GM12878 (cell line): ENCODE results near the gene SMIM5. TPM values are rescaled to one million over a fixed set of nuclear protein-coding genes. Genes with fewer than 3 reads are reported as not detected.

Experiments used
- DPF2 ChIP-seq: fragments of 450-650 bp; IDR thresholded peaks from 2 replicates; pipeline ENCODE4 v1.6.1; 2017; ENCODE audit warnings: mild to moderate bottlenecking
- ETV6 ChIP-seq, 2 experiments: fragments of 450-650 bp in 1 of 2; IDR thresholded peaks in 1 of 2; conservative IDR thresholded peaks in 1 of 2; 2 replicates each; pipeline ENCODE4 v1.6.1; 2014; ENCODE audit warnings: antibody characterized with exemption in 1 of 2, borderline replicate concordance in 1 of 2, low read depth in 1 of 2, mild to moderate bottlenecking in 1 of 2, moderate library complexity in 1 of 2
- HDAC2 ChIP-seq: fragments of 200-600 bp; sonication (generic); IDR thresholded peaks from 2 replicates; pipeline ENCODE4 v1.6.1; 2017
- HDGF ChIP-seq: fragments of 450-650 bp; IDR thresholded peaks from 2 replicates; pipeline ENCODE4 v1.6.1; 2016; ENCODE audit warnings: antibody characterized with exemption
- MEF2B ChIP-seq: fragments of 450-650 bp; IDR thresholded peaks from 2 replicates; pipeline ENCODE4 v1.6.1; 2018; ENCODE audit warnings: mild to moderate bottlenecking, moderate library complexity; ENCODE audit not compliant: partially characterized antibody, poor library complexity, severe bottlenecking
- NR2C1 ChIP-seq: fragments of 450-650 bp; IDR thresholded peaks from 2 replicates; pipeline ENCODE4 v1.6.1; 2017; ENCODE audit warnings: antibody characterized with exemption, mild to moderate bottlenecking, moderate library complexity
- PML ChIP-seq: IDR thresholded peaks from 2 replicates; pipeline ENCODE4 v1.6.1; 2012; ENCODE audit warnings: low read length, inconsistent platforms
- RB1 ChIP-seq: fragments of 450-650 bp; formaldehyde crosslinking; IDR thresholded peaks from 2 replicates; pipeline ENCODE4 v1.6.1; 2017; ENCODE audit warnings: mild to moderate bottlenecking, borderline replicate concordance
- RCOR1 ChIP-seq: conservative IDR thresholded peaks from 2 replicates; pipeline ENCODE4 v1.6.1; 2012; ENCODE audit warnings: low read depth, low read length, improper control_type of control experiment
- STAT1 ChIP-seq: fragments of 450-650 bp; conservative IDR thresholded peaks from 2 replicates; pipeline ENCODE4 v1.6.1; 2014; ENCODE audit warnings: antibody characterized with exemption, mild to moderate bottlenecking
- TARDBP ChIP-seq: IDR thresholded peaks from 2 replicates; pipeline ENCODE4 v1.6.1; 2016; ENCODE audit warnings: borderline replicate concordance
- WRNIP1 ChIP-seq: IDR thresholded peaks from 2 replicates; pipeline ENCODE4 v1.6.1; 2011; ENCODE audit warnings: low read depth, low read length, improper control_type of control experiment, borderline replicate concordance
- ZNF217 ChIP-seq: fragments of 450-650 bp; IDR thresholded peaks from 2 replicates; pipeline ENCODE4 v1.6.1; 2017; ENCODE audit warnings: antibody characterized with exemption, mild to moderate bottlenecking
- polyA plus RNA-seq, 11 experiments: library from polyadenylated mRNA; depleted of rRNA in 4 of 11; unstranded in 6 of 11; stranded (reverse) in 5 of 11; fragments of >200 nt; fragmentation: Nextera tagmentation in 4 of 11; fragmentation: Illumina TruSeq in 1 of 11; extraction: Ambion mirVana in 4 of 11; extraction: Trizol in 1 of 11; gene quantifications; 1 replicate in 1 of 11; 2 replicates in 10 of 11; pipeline versions ENCODE4 v1.2.1 to v1.2.3, GENCODE V29; 2011 to 2016; ENCODE audit warnings: inconsistent platforms in 2 of 11, missing spikeins in 2 of 11, low read depth in 1 of 11
- total RNA-seq, 4 experiments: library from RNA; depleted of rRNA in 3 of 4; stranded (reverse); fragments of >200 nt in 3 of 4; fragmentation: Illumina TruSeq in 1 of 4; extraction: Trizol in 1 of 4; gene quantifications; 2 replicates each; pipeline versions ENCODE4 v1.2.1 to v1.2.3, GENCODE V29; 2013 to 2021
- TF ChIP-seq, protein P1 (sequence below): fragments of 450-650 bp; IDR thresholded peaks from 2 replicates; pipeline ENCODE4 v1.6.1; 2017; ENCODE audit warnings: mild to moderate bottlenecking, moderate library complexity
- TF ChIP-seq, protein P2 (sequence below): fragments of 450-650 bp; IDR thresholded peaks from 2 replicates; pipeline ENCODE4 v1.6.1; 2017; ENCODE audit warnings: mild to moderate bottlenecking
- TF ChIP-seq, protein P3 (sequence below): fragments of 450-650 bp; formaldehyde crosslinking; IDR thresholded peaks from 2 replicates; pipeline ENCODE4 v1.4.0; 2022; ENCODE audit warnings: mild to moderate bottlenecking, moderate library complexity
- TF ChIP-seq, protein P4 (sequence below): IDR thresholded peaks from 2 replicates; pipeline ENCODE4 v1.6.1; 2011; ENCODE audit warnings: low read depth, low read length, improper control_type of control experiment, borderline replicate concordance
- TF ChIP-seq, protein P5 (sequence below): IDR thresholded peaks from 2 replicates; pipeline ENCODE4 v1.6.1; 2012; ENCODE audit warnings: low read length, inconsistent platforms

SMIM5 gene
- total and polyA plus RNA-seq, 10 of the 15 experiments (the other 5 are each of a cell fraction or from before 2014, with no cell fraction given), result 0.08 to 0.11 TPM; not detected in 8

DNA sequence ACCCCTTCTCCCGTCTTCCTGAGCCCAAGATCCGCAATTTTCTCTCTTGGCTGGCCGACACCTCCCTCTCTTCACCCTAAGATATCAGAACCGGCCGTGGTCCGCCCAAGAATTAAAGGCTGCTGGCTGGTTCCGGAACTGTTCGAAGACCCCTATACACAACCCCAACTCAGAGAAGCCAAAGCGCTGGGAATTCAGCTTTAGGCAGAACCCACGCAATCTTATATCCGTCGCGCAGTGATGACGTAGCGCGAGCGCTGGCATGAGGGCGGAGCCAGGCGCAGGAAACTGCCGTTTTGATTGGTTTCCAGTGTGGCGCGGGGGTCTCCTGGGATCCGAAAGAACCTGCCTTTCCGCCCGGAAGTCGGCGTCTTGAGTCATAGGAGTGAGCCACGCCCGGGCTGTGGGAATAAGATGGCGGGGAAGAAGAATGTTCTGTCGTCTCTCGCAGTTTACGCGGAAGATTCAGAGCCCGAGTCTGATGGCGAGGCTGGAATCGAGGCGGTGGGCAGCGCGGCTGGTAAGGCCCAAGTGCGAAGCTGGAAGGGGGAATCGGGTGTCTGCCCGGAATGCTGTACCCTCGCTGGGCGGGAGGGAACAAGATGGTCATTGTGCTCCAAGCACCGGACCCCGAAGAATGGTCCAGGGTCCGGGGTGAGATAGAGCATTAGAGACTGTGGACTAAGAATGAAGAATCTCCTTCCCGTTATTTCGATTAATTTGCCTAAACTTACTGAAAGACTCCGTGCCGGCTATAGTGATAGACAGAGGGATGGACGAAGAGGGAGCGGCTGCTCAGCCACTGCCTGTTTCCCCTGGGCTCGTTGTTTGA, 33.9 kb downstream of the SMIM5 start, which contains the start of the genes RECQL5 and SAP30BP (continued):
- TF ChIP-seq, protein P1, sequence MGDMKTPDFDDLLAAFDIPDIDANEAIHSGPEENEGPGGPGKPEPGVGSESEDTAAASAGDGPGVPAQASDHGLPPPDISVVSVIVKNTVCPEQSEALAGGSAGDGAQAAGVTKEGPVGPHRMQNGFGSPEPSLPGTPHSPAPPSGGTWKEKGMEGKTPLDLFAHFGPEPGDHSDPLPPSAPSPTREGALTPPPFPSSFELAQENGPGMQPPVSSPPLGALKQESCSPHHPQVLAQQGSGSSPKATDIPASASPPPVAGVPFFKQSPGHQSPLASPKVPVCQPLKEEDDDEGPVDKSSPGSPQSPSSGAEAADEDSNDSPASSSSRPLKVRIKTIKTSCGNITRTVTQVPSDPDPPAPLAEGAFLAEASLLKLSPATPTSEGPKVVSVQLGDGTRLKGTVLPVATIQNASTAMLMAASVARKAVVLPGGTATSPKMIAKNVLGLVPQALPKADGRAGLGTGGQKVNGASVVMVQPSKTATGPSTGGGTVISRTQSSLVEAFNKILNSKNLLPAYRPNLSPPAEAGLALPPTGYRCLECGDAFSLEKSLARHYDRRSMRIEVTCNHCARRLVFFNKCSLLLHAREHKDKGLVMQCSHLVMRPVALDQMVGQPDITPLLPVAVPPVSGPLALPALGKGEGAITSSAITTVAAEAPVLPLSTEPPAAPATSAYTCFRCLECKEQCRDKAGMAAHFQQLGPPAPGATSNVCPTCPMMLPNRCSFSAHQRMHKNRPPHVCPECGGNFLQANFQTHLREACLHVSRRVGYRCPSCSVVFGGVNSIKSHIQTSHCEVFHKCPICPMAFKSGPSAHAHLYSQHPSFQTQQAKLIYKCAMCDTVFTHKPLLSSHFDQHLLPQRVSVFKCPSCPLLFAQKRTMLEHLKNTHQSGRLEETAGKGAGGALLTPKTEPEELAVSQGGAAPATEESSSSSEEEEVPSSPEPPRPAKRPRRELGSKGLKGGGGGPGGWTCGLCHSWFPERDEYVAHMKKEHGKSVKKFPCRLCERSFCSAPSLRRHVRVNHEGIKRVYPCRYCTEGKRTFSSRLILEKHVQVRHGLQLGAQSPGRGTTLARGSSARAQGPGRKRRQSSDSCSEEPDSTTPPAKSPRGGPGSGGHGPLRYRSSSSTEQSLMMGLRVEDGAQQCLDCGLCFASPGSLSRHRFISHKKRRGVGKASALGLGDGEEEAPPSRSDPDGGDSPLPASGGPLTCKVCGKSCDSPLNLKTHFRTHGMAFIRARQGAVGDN, result no peak
- TF ChIP-seq WRNIP1 (no peak), TARDBP (0 out of 2 replicates have a peak, but pooled peaks have one; percentile 42), PML (peak; percentile 69; the same call in 1 of the 2 replicates), RB1 (no peak), ZNF217 (no peak), HDGF (no peak), DPF2 (no peak), HDAC2 (peak; percentile 98), MEF2B (peak; percentile 91), RCOR1 (no peak), STAT1 (no peak), ETV6 (conservative IDR thresholded peaks at IDR 0.05 in 1 of 2, IDR thresholded peaks at IDR 0.05 in 1 of 2; ENCODE audit: borderline replicate concordance in 1 of 2, low read depth in 1 of 2) (0 out of 4 replicates have a peak, but pooled peaks of 1 of the 2 experiments have one; percentile 5), NR2C1 (peak; percentile 67)
- TF ChIP-seq, protein P2, sequence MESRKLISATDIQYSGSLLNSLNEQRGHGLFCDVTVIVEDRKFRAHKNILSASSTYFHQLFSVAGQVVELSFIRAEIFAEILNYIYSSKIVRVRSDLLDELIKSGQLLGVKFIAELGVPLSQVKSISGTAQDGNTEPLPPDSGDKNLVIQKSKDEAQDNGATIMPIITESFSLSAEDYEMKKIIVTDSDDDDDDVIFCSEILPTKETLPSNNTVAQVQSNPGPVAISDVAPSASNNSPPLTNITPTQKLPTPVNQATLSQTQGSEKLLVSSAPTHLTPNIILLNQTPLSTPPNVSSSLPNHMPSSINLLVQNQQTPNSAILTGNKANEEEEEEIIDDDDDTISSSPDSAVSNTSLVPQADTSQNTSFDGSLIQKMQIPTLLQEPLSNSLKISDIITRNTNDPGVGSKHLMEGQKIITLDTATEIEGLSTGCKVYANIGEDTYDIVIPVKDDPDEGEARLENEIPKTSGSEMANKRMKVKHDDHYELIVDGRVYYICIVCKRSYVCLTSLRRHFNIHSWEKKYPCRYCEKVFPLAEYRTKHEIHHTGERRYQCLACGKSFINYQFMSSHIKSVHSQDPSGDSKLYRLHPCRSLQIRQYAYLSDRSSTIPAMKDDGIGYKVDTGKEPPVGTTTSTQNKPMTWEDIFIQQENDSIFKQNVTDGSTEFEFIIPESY, result no peak
- TF ChIP-seq, protein P3, sequence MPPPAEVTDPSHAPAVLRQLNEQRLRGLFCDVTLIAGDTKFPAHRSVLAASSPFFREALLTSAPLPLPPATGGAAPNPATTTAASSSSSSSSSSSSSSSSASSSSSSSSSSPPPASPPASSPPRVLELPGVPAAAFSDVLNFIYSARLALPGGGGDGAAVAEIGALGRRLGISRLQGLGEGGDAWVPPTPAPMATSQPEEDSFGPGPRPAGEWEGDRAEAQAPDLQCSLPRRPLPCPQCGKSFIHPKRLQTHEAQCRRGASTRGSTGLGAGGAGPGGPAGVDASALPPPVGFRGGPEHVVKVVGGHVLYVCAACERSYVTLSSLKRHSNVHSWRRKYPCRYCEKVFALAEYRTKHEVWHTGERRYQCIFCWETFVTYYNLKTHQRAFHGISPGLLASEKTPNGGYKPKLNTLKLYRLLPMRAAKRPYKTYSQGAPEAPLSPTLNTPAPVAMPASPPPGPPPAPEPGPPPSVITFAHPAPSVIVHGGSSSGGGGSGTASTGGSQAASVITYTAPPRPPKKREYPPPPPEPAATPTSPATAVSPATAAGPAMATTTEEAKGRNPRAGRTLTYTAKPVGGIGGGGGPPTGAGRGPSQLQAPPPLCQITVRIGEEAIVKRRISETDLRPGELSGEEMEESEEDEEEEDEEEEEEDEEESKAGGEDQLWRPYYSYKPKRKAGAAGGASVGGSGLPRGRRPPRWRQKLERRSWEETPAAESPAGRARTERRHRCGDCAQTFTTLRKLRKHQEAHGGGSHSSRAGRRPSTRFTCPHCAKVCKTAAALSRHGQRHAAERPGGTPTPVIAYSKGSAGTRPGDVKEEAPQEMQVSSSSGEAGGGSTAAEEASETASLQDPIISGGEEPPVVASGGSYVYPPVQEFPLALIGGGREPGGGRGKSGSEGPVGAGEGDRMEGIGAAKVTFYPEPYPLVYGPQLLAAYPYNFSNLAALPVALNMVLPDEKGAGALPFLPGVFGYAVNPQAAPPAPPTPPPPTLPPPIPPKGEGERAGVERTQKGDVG (CRISPR knock-in tag), result no peak
- TF ChIP-seq, protein P4, sequence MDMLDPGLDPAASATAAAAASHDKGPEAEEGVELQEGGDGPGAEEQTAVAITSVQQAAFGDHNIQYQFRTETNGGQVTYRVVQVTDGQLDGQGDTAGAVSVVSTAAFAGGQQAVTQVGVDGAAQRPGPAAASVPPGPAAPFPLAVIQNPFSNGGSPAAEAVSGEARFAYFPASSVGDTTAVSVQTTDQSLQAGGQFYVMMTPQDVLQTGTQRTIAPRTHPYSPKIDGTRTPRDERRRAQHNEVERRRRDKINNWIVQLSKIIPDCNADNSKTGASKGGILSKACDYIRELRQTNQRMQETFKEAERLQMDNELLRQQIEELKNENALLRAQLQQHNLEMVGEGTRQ, result no peak; the same call in 1 of the 2 replicates
- TF ChIP-seq, protein P5, sequence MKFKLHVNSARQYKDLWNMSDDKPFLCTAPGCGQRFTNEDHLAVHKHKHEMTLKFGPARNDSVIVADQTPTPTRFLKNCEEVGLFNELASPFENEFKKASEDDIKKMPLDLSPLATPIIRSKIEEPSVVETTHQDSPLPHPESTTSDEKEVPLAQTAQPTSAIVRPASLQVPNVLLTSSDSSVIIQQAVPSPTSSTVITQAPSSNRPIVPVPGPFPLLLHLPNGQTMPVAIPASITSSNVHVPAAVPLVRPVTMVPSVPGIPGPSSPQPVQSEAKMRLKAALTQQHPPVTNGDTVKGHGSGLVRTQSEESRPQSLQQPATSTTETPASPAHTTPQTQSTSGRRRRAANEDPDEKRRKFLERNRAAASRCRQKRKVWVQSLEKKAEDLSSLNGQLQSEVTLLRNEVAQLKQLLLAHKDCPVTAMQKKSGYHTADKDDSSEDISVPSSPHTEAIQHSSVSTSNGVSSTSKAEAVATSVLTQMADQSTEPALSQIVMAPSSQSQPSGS, result no peak
